Measurements from ENCODE around the gene OBSL1. TPM values are rescaled to one million over a fixed set of nuclear protein-coding genes. Genes with fewer than 3 reads are reported as not detected.

The OBSL1 gene
- total and polyA plus RNA-seq, 2 donors (not counting 1 experiment from before 2014, with no cell fraction given): not detected

DNA sequence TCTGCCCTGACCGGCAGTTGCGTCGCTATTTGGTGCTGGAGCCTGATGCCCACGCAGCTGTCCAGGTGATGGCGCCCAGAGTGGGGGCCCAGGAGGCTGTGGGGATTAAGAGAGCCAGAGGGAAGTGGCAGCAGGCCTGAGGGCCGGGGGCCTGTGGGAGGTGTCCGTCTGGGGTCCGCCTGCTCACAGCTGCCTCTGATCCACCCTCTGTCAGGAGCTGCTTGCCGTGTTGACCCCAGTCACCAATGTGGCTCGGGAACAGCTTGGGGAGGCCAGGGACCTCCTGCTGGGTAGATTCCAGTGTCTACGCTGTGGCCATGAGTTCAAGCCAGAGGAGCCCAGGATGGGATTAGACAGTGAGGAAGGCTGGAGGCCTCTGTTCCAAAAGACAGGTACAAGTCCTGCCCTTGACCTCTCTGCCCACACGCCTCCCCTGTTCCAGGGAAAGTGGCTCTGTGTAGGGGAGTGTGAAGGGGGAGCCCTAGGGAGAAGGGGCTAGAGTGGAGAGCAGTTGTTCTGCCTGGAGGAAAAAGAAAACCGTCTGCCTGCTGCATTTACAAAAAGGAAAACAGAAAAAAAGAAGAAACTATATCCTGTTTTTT lies 37.9 kb upstream of the OBSL1 start:
- Histone ChIP-seq H2AFZ (ENCODE audit: insufficient read depth, low read depth, low read length, poor library complexity, severe bottlenecking) (no peak overlapping the region), H3K4me3 (ENCODE audit: control extremely low read depth in 1 of 5, extremely low read depth in 1 of 5, insufficient read depth in 1 of 5, low read depth in 2 of 5, low read length in 4 of 5) (no peak overlapping the region), H3K9ac (ENCODE audit: low read length) (no peak overlapping the region), H3K9me3 (ENCODE audit: control extremely low read depth in 1 of 3, control insufficient read depth in 2 of 3, insufficient read depth in 1 of 3, low read length in 2 of 3) (no peaks in the 10 kb centered on the region), H3K36me3 (replicated peaks in 1 of 2; ENCODE audit: control extremely low read depth in 1 of 2, control insufficient read depth in 1 of 2, extremely low read depth in 1 of 2, insufficient read depth in 2 of 2, low read length in 1 of 2) (peaks cover 0 to 58% of the 10 kb centered on the region in 2 experiments), H3K27me3 (replicated peaks in 1 of 4; ENCODE audit: control extremely low read depth in 1 of 4, control insufficient read depth in 3 of 4, insufficient read depth in 4 of 4, low read length in 3 of 4) (no peaks in the 10 kb centered on the region), H3K4me2 (replicated peaks; ENCODE audit: low read depth, low read length, poor library complexity, severe bottlenecking) (no peak overlapping the region), H3K4me1 (ENCODE audit: control insufficient read depth in 2 of 2, insufficient read depth in 2 of 2, low read length in 2 of 2) (peaks cover 12 to 13% of the 10 kb centered on the region in 2 donors), H4K20me1 (ENCODE audit: control insufficient read depth, insufficient read depth, low read length, poor library complexity, severe bottlenecking) (no peaks in the 10 kb centered on the region), H3K27ac (ENCODE audit: low read length in 2 of 2) (no peak overlapping the region), H3K79me2 (ENCODE audit: control insufficient read depth, insufficient read depth, low read length) (peaks cover 3% of the 10 kb centered on the region)
- Mint-ChIP-seq H3K4me1 (peaks cover 15% of the 10 kb centered on the region), H3K4me3 (no peak overlapping the region), H3K27me3 (no peaks in the 10 kb centered on the region), H3K27ac (no peak overlapping the region), H3K9me3 (ENCODE audit: insufficient read depth) (no peaks in the 10 kb centered on the region)
- ChIA-PET POLR2A (no interaction called here), CTCF (no interaction called here)
- 94% methylated on average over 11 of the region's 13 CpGs for WGBS (ENCODE audit: insufficient coverage)
- no peak for TF ChIP-seq EZH2 (IDR thresholded peaks at IDR 0.05; ENCODE audit: borderline replicate concordance, insufficient read depth, low read depth, low read length, poor library complexity, severe bottlenecking)
- TF ChIP-seq, protein P1, sequence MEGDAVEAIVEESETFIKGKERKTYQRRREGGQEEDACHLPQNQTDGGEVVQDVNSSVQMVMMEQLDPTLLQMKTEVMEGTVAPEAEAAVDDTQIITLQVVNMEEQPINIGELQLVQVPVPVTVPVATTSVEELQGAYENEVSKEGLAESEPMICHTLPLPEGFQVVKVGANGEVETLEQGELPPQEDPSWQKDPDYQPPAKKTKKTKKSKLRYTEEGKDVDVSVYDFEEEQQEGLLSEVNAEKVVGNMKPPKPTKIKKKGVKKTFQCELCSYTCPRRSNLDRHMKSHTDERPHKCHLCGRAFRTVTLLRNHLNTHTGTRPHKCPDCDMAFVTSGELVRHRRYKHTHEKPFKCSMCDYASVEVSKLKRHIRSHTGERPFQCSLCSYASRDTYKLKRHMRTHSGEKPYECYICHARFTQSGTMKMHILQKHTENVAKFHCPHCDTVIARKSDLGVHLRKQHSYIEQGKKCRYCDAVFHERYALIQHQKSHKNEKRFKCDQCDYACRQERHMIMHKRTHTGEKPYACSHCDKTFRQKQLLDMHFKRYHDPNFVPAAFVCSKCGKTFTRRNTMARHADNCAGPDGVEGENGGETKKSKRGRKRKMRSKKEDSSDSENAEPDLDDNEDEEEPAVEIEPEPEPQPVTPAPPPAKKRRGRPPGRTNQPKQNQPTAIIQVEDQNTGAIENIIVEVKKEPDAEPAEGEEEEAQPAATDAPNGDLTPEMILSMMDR (IDR thresholded peaks at IDR 0.05): no peak
- intact Hi-C loops (cut with micrococcal nuclease): no loop called here
- ATAC-seq (ENCODE audit: low read depth) (no peak), DNase-seq (no peak)

DNA sequence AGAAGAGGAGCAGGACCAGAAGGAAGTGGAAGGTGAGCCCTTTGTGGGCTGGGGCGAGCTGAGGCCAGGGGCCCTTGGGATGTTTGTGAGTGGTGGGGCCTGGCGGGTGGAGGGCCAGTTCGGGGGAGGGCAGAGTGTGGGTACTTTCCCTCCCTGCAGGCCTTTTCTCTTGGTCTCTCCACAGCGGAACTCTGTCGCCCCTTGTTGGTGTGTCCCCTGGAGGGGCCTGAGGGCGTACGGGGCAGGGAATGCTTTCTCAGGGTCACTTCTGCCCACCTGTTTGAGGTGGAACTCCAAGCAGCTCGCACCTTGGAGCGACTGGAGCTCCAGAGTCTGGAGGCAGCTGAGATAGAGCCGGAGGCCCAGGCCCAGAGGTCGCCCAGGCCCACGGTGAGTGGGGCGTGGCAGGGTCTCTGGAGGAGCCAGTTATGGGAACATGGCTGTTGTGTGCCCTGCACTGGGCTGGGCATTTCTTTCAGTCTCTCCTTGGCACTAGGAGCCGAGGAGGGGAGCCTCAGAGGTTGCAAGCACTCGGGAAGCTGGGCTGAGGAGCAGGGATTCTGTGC lies 37.1 kb upstream of the OBSL1 start:
- H2AFZ ChIP-seq (ENCODE audit: insufficient read depth, low read depth, low read length, poor library complexity, severe bottlenecking): no peak overlapping the region
- CTCF ChIA-PET: interaction anchor here (1.3 kb wide), 1 partner anchor 8 kb away, joined by 3 read pairs; no protein-coding TSS in a partner anchor
- intact Hi-C loops (cut with micrococcal nuclease): no loop called here
- H3K4me3 ChIP-seq (ENCODE audit: control extremely low read depth in 1 of 5, extremely low read depth in 1 of 5, insufficient read depth in 1 of 5, low read depth in 2 of 5, low read length in 4 of 5): no peak overlapping the region
- no peak for ATAC-seq (ENCODE audit: low read depth)
- POLR2A ChIA-PET: no interaction called here
- H3K9me3 ChIP-seq (ENCODE audit: control extremely low read depth in 1 of 3, control insufficient read depth in 2 of 3, insufficient read depth in 1 of 3, low read length in 2 of 3): no peaks in the 10 kb centered on the region
- no peak overlapping the region for H3K4me2 ChIP-seq (replicated peaks; ENCODE audit: low read depth, low read length, poor library complexity, severe bottlenecking)
- Mint-ChIP-seq H3K27me3 (no peaks in the 10 kb centered on the region), H3K27ac (no peak overlapping the region), H3K9me3 (ENCODE audit: insufficient read depth) (no peaks in the 10 kb centered on the region), H3K4me3 (no peak overlapping the region), H3K4me1 (peaks cover 22% of the 10 kb centered on the region)
- H3K4me1 ChIP-seq (ENCODE audit: control insufficient read depth in 2 of 2, insufficient read depth in 2 of 2, low read length in 2 of 2): peaks cover 20 to 21% of the 10 kb centered on the region in 2 donors
- WGBS (ENCODE audit: insufficient coverage): 83% methylated on average over 14 of the region's 15 CpGs
- TF ChIP-seq, protein P1 (IDR thresholded peaks at IDR 0.05): no peak
- no peak for TF ChIP-seq EZH2 (IDR thresholded peaks at IDR 0.05; ENCODE audit: borderline replicate concordance, insufficient read depth, low read depth, low read length, poor library complexity, severe bottlenecking)
- H3K36me3 ChIP-seq (replicated peaks in 1 of 2; ENCODE audit: control extremely low read depth in 1 of 2, control insufficient read depth in 1 of 2, extremely low read depth in 1 of 2, insufficient read depth in 2 of 2, low read length in 1 of 2): peaks cover 0 to 59% of the 10 kb centered on the region in 2 experiments
- H4K20me1 ChIP-seq (ENCODE audit: control insufficient read depth, insufficient read depth, low read length, poor library complexity, severe bottlenecking): no peaks in the 10 kb centered on the region
- H3K27ac ChIP-seq (ENCODE audit: low read length in 2 of 2): no peak overlapping the region
- H3K27me3 ChIP-seq (replicated peaks in 1 of 4; ENCODE audit: control extremely low read depth in 1 of 4, control insufficient read depth in 3 of 4, insufficient read depth in 4 of 4, low read length in 3 of 4): no peaks in the 10 kb centered on the region
- peaks cover 3% of the 10 kb centered on the region for H3K79me2 ChIP-seq (ENCODE audit: control insufficient read depth, insufficient read depth, low read length)
- no peak for DNase-seq
- no peak overlapping the region for H3K9ac ChIP-seq (ENCODE audit: low read length)
